ENCODE measurements around the gene NRG2.

NRG2 gene

GRCh38 chr5:139828207-139828895 lies 214.7 kb downstream of the NRG2 start:
- H3K27ac ChIP-seq = no peak overlapping the region
- ChIA-PET CTCF (interaction anchor here (0.6 to 1.0 kb wide), 2 partner anchors 37 to 62 kb away, joined by 3 read pairs; no protein-coding TSS in a partner anchor), POLR2A (ENCODE audit: low non-redundant PET) (no interaction called here)
- no peak for DNase-seq (ENCODE audit: low spot score)
- no peak for TF ChIP-seq CTCF (conservative IDR thresholded peaks at IDR 0.05; ENCODE audit: low read depth)

DNA sequence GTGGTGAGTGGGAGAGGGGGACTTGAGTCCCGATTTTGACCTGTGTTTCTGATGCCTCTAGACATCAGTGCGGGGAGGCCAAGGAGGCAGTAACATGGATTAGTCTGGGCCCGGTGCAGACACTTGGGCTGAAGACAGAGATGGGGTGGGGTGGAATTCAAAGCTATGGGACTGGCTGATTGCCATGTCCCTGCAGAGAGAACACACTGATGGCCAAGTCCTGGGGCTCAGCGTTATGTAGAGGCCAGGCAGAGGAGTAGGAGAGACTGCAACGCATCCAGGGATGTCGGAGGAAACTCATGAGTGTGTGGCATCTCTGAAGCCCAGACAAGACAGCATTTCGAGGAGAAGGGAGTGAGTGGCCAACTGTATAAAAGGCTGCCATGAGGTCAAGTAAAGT lies 217.4 kb downstream of the NRG2 start:
- POLR2A ChIA-PET (ENCODE audit: low non-redundant PET) = no interaction called here
- TF ChIP-seq CTCF (conservative IDR thresholded peaks at IDR 0.05; ENCODE audit: low read depth) = no peak
- CTCF ChIA-PET = interaction anchor here (0.6 to 1.0 kb wide), 2 partner anchors 37 to 39 kb away, joined by 3 read pairs; no protein-coding TSS in a partner anchor
- DNase-seq (ENCODE audit: low spot score) = no peak
- H3K27ac ChIP-seq = no peak overlapping the region

DNA sequence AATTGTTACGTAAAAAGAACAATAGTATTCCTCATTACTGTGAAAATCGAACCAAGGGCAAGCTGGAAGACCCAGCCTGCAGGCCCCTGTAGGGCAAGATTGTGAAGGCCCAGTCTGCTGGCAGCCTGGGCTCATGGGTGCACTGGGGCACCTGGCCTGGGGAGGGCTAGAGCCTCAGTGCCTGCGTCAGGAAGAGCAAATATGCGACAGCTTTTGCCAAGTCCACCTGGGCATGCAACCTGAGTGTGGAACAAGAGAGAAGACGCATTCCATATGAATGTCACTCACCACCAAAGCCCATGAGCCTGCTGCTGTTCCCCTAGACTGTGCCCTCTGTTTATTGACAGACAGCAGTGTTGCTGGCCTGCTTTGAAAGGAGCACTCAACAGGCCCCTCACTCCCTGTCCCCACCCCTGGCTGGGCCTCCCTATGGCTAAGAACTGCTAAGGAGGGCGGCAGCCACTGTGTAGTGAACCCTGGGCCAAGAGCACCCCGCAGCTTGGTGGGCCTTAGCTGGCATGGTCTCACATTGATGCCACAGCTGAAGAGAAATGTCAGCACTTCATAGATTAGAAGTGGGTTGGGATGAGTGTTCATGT lies 219.2 kb downstream of the NRG2 start:
- no peak for TF ChIP-seq CTCF (conservative IDR thresholded peaks at IDR 0.05; ENCODE audit: low read depth)
- no peak for DNase-seq (ENCODE audit: low spot score)
- no peak overlapping the region for H3K27ac ChIP-seq
- POLR2A ChIA-PET (ENCODE audit: low non-redundant PET) = no interaction called here
- CTCF ChIA-PET = interaction anchor here (1.0 to 1.7 kb wide), 2 partner anchors 145 kb away, joined by 5 to 6 read pairs; no protein-coding TSS in a partner anchor

- ChIA-PET POLR2A (ENCODE audit: low non-redundant PET) (no interaction called here), CTCF (interaction anchor here (0.6 to 1.7 kb wide), 2 partner anchors 146 to 265 kb away, joined by 3 to 6 read pairs; no protein-coding TSS in a partner anchor)
- TF ChIP-seq CTCF (conservative IDR thresholded peaks at IDR 0.05; ENCODE audit: low read depth) = no peak
- no peak for DNase-seq (ENCODE audit: low spot score)
- H3K27ac ChIP-seq = no peak overlapping the region
These were observed 220.3 kb downstream of the NRG2 start for GRCh38 chr5:139822553-139823425.

GRCh38 chr5:139821806-139822552 lies 221.1 kb downstream of the NRG2 start:
- POLR2A ChIA-PET (ENCODE audit: low non-redundant PET) = no interaction called here
- no peak for TF ChIP-seq CTCF (conservative IDR thresholded peaks at IDR 0.05; ENCODE audit: low read depth)
- CTCF ChIA-PET = interaction anchor here (0.6 to 1.7 kb wide), 3 partner anchors 56 to 176 kb away, joined by 3 to 6 read pairs (median 5); no protein-coding TSS in a partner anchor
- no peak for DNase-seq (ENCODE audit: low spot score)
- H3K27ac ChIP-seq = no peak overlapping the region
